Iris pigment epithelial cell (primary cell): ENCODE measurements around the gene RBM5.
A peak's percentile ranks its signal among the peaks of the same experiment; 100 is the strongest.

ENCODE experiments used
- DNase-seq: peaks from one replicate; pipeline ENCODE4 v3.0.0-alpha.2; 2011; ENCODE audit warnings: low read depth

RBM5 gene

DNA sequence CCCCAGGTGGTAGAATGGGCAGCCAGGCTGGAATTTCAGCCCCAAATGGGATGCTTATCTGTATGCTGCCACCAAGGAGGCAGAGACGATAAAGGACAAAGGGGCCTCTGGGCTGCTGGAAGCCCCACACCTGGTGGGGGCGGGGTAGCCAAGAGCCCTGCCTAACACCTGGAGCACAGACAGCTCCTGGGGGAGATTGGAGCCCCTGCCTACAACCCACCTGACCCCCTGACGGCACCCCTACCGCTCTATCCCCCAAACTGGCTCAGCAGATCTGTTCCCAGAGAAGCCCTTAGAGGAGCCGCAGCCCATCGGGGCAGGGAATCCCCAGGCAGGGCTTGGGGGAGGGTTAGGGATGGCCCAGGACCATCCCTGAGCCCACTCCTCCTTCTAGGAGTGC is 50.6 kb downstream of the RBM5 start:
- DNase-seq: no peak

DNA sequence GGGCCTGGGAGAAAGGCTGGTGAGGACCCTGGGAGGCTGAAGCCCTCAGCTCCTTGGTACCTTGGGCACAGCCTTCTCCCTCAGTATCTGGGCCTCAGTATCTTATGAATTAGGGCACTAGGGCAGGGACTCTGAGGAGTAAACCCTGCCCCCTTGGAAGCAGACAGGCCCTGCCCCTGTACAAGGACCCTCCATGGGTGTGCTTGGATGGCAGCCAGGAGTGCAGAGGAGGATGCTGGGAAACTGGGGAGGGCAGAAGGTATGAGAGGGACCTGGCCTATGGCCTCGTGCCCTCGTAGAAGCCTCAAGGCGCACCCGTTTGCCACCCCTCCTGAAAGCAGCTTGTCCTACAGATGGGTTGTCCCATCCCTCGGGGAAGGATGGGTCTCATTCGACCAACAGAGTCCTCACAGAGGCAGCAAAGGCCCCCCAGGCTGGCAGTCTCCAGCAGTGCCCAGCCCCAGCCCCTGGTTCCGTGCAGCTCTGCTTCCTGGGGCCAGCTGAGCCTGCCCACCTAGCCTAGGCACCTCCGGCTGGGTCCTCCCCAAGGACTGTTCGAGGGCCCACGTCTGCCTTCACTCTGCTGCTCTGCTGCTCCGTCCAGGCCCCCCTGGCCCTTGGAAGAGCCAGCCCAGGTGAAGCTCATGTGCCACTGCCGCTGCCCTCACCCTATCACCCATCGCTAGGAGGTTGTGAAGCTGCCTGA is 51.2 kb downstream of the RBM5 start:
- no peak for DNase-seq

DNA sequence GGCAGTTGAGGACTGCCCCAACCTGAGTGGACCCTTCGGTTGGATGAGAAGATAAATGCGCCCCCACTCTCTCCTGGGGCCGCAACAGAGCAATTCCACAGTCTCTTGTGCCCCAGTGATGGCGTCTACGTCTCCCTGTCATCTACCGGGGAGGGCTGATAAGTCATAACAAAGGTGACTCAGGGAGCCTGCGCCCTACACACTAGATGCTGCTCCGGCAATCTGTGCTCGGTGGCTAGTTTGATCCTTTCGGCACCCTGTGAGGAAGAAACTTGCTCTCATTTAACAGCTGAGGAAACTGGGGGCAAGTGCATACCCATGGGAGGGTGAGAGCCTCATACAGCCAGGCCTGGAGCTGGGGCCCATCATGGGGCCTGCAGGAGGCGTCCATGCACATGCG is 52.3 kb downstream of the RBM5 start:
- DNase-seq: no peak

DNA sequence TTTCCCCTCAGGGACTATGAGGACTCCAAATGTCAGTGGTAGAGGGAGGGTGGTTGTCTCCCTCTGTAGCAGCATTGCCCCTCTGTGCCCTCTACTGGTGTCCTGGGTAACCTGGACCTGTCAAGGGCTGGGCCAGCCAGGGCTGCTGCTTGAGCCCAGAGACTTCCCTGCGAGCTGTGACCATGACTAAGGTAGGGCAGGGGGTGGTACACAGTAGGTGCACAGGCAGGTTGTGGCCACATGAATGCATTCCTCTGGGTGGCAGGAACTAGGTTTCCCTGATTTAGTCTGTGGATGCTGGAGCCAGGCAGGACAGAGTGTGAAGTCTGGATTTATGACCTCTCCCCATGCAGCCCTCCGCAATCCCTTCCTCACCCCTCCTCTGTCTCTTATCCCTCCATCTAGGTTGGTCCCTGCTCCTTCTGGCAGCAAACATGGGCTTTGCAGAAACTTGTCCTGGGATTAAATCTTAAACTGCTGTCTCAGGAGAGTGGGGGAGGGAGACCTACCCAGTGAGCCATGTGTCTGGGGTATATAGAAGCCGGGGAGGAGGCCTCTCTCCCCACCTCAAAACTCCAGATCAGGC is 57.7 kb downstream of the RBM5 start:
- DNase-seq: no peak

DNA sequence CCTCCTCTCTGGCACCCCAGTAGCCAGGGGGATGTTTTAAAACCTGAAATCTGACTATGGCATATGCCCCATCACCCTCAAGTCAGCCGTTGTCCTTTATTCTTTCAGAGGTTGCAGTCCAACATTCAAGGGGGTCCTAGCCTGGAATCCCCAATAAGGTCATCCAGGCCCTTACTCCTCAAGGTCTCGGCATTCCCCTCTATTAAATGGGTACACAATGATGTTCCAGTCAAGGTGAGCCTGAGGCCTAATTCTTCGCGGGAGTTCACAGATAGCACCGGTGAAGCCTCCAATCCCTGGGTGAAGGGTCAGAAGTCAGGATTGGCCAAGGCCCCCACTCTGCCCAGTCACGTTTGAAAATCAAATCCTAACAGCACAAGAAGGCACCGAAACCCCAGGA is 58.3 kb downstream of the RBM5 start:
- DNase-seq: no peak

DNA sequence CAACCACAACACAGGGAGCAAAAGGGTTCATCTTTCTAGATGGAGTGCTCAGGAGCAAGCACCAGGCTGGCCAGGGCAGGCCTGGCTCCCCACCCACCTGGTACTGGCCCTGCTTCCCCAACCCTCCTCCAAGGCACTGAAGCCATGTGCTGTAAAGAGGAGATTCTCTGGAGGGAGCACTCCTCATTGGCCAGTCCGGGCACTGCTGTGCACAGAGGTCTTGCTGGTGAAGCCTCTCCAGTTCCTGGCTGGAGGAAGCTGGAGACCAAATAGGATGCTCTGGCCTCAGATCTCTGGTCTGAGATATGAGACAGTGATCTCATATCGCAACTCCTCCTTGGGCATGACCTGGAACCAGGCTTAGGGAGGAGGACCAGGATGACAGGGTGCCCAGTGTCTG is 58.7 kb downstream of the RBM5 start:
- DNase-seq: no peak

DNA sequence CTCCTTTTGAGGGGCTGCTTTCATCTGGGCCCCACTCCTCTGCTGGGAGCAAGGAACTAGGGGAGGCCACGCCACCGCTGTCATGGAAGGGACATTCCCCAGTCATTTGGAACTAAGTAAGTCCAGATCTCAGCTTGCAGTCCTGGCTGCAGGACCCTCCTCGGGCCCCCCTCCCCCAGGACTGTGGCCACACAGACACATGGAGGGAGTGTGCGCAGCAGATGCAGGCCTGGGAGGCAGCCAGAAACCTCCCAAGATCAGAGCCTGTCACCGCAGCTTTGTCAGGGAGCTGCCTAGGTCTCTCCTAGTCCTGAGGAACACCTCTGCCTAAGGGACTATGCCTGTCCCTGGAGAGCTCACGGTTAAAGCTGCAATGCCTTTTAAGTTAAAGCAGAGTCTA is 59.1 kb downstream of the RBM5 start:
- no peak for DNase-seq

DNA sequence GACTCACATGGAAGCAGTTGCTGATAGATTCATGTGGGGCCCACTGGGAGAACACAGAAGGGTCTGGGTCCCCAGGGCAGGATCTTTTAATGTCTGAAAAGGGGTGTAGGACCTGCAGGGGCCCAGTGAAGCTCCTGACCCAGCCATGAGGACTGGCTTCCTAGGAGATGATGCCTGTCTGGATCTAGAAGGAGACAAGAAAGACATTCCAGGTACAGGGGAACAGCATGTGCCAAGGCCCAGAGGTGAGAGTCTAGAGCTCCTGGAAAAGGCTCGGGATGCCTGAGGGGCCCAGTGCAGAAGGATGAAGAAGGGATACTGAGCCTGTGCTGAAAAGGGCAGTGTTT is 61.7 kb downstream of the RBM5 start:
- no peak for DNase-seq

DNA sequence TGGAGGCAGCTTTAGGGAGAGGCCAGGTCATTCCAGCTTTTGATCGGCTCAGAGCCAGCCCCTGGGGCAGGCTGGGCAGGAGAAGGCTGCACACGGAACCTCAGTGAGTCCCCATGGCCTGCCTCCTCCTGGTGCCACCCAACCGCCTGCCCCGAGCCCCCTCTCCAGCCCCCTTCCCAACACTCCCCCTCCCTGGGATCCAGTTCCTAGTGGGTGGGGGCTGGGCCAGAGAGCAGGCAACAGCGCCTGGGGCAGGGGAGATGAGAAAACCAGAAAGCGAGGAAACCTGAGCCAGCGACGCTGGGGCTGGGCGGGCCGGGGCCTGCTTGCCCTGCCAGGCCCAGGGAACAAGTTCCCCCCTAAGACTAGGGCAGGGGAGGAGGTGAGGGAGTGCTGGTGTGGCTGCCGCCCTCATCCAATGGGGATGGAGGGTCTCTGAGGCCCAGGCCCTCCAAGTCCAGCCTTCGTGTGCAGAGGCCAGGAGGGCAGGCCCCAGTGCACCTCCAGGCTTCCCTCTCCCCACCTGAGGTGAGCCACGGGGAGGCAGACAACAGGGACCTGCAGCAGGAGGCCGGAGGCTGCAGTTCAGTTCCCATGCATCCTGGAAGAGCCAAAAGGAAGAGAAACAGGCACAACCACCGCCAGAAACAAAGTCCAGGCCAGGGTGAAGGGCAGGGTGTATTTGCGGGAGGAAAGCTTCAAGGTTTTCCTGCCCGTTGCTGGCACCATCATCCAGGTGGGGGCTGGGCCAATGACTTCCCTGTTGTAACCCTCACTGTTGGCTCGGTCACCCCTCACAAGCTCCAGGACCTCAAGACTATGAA is 62.4 kb downstream of the RBM5 start:
- DNase-seq: no peak

DNA sequence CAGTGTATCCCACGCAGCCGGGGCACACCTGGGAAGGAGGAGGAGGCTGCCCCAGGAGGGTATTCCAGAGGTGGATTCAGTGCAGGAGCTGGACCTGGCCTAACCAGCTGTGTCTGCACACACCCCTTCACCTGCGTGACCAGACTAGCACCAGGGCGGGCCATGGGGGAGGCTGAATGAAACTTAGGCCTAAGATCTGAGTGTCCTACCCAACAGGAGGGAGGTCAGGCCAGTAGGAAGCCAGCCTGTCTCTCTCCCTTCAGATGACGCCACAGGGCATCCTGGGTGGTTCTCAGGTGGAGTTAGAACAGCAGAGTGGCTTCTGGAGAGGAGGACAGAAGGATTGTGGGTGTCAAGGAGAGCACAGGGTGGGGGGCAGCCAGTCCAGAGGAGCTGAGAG is 63.0 kb downstream of the RBM5 start:
- DNase-seq: no peak

DNA sequence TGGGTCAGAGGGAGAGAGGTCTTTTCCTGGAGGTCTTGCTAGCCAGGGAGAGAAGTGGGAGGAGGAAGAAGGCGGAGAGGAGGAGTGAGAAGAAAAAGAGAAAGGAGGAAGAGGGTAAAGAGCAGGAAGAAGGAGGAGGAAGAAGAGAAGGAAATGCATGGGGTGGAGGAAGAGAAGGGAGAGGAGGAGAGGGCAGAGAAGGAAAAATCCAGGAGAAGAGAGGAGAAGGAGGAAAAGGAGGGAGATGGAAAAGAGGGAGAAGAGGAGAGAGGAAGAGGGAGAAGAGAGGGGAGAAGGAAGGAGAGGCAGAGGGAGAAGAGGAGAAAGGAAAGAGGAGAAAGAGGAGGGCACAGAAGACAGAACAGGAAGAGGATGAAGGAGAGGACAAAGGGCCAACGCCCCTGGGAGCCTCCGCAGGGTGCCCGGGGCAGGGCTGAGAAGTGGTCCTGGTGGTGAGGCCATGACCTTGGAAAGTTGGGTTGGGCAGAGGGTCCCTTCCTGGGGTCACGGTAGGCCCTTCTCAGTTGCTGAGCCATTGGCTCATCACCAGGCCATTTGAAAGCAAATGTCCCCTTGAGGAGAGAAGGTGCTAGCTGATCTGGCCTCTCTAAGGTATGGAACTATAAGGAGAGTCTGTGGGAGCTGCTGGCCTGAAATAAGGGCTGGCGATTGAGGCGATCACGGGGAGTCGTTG is 65.2 kb downstream of the RBM5 start:
- DNase-seq: no peak

DNA sequence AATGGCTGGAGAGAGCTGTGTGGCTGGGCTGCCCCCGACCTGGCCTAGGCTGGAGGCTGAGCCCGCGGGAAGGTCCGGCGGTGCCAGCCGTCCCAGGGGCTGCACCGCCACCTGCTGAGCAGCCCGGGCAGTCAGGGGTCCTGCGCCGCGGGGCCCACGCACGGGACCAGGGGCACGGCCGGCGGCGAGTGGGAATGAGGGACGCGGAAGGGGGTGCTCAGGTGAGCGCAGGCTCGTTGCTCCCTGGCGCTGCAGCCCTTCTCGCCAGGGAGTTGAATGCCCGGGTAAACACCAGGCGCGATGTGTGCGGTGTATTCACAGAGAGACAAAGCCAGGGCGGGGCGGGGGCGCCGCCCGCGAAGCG is 65.7 kb downstream of the RBM5 start:
- DNase-seq: no peak

DNA sequence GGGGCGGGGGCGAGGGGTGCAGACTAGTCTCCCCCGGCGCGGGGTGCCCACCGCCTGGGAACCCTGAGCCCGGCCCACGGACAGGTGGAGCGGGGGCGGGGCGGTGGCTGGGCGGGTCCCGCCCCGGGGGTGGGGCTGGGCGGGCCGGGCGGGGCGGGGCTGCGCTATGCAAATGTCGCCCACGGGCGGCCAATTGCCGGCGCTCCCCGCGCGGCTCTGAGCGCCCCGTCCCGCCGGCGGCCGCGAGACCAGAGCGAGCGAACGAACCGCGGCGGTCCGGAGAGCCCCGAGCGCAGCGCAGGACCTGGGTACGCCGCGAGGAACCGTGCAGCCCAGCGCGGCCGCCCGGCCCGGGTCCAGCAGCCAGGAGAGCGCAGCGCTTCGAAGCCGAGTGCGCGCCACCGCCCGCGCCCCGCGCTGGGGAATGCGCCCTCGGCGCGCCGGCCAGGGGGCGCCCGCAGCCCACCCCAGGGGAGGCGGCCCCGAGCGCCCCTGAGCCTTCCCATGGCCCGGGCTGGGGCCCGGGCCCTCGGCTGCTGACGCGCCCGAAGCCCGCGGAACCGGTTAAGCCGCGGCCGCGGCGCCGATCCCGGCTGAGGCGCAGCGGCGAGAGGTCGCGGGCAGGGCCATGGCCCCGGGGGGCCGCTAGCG is 66.2 kb downstream of the RBM5 start, which contains the start of gene SEMA3F:
SEMA3F (plus strand) TSS at position 485 of the 651 bp plus-strand sequence. CDS start 4,299 bp downstream, outside the sequence.
- peak; percentile 73 for DNase-seq

DNA sequence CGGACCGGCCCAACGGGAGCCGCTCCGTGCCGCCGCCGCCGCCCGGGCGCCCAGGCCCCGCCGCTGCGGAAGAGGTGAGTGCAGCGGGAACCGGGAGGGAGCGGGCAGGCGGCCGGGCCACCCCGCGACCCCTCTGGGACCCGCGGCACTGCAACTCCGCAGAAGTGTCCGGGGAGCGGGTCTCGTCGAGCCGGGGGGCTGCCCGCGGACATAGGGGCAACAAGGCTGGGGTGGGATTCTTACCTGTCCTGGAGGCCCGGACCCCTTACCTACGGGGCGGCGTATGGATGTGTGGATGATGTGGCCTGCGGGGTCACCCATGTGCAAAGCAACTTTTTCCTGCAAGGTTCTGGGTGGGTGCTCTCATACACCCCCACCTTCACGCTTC is 66.8 kb downstream of the RBM5 start:
- DNase-seq: no peak

DNA sequence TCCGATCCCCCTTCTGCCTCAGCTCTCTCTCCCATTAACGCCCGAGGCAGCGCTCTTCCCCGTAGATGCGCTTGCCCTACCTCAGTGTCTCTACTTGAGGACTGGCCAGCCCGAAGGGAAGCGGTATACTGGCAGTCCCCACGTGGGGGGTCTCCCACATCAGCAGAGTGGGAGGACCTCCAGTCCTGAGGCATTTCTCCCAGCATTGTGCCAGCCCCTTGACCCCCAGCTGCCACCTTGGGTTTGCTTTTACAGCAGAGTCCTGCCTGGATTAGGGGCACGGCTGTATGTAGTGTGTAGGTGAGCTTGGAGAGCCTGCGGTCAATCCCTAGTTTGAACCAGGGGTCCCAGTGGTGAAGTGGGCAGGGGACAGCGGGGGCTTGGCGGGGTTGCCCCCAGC is 67.2 kb downstream of the RBM5 start:
- DNase-seq: no peak

DNA sequence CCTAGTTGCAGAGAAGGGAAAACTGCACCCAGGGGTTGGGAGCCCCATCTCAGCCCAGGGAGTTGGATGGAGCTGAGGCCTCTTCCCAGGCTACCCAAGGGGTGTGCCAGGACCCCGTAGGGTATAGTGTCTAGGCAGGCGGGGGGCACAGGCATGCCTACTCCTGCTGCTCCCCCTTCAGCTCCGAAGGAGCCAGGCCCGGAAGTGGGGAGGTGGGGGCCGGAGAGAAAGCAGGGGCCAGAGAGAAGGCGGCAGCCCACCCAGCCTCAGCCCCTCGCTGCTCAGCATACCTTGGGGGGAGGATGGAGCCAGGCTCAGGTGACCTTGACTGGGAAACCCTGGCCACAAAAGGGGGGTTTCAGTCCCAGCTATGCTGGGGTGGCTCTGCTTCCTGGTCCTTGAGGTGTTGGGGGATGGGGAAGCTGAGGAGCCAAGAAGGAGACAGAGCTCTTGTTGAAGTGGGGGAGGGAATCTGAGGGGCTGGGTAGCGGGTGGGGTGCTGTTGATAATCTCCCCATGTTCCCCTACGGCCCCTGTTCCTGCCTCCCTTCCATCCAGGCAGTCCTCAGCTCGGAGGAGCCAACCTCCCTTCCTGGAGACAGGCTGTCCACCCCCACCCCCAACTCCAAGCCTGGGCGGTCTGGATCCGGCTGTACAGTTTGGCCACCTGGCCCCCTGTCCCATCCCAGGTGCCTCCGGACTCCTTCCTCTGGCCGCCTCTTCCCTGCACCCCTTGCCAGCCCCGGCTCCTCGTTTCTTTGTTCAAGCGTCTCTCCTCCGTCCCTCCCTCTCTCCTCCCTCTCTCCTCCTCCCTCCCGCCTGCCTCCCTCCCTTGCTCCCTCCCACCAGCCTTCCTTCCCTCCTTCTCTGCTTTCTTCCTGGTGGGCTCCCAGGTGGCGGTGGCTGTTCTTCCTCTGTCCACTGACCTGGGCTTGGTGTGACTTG is 68.1 kb downstream of the RBM5 start:
- DNase-seq: no peak

DNA sequence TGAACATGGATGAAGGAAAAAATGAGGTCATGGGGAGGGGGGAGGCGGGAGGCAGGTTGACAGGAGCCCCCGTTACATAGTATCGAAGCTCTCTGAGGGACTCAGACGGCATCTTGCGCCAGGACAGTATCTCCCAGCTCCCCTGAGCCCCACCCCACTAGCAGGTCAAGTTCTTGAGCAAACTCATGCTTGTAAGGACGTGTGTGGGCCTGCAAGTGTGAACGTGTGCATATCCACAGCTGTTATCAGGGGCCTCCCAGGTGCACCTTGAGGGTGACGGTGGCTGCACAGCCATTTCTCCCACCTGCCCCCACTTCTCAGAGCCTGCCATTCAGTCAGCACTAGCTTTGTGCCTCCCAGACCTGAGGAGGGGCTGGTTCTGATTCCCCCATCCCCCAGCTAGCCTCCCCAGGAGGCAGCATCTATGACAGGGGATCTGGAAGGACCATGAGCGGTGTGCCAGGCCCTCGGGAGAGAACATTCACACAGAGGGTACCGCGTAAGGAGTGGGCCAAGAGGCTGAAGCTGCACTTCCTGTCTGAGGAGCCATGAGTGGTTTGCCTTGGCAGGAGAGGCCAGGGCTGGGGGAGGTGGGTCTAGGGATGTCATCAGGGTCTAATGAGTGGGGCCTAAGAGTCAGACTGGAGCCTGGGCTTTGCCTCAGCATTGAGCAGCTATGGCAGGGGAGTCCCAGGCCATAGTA is 69.3 kb downstream of the RBM5 start:
- no peak for DNase-seq

DNA sequence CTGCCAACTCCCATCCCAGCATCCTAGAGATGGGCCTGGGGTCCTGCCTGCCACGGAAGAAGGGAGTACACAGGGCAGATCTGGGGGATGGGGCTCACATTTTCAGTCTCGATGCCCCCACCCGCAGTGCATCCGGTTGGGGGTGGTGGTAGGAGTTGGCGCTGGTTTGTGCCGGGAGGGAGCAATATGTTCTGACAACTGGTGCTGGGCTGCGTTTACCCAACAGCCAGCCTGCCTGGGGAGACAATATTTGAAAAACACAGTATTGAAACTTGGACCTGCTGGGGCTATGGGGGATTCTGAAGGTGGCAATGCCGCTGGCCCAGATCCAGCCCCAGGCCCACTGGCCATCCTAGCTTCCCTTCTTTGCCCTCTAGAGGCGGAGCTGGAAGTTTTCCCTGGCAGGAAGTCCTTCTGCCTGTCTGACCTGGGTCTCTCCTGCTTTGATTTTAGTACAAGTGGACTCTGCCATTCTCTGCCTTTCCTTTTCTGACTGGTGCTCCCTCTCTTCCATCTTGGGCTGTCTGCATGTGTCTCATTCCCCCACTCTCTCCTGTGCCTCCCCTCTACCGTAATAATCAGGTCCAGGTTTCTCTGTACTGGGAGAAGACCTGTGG is 69.9 kb downstream of the RBM5 start:
- no peak for DNase-seq

DNA sequence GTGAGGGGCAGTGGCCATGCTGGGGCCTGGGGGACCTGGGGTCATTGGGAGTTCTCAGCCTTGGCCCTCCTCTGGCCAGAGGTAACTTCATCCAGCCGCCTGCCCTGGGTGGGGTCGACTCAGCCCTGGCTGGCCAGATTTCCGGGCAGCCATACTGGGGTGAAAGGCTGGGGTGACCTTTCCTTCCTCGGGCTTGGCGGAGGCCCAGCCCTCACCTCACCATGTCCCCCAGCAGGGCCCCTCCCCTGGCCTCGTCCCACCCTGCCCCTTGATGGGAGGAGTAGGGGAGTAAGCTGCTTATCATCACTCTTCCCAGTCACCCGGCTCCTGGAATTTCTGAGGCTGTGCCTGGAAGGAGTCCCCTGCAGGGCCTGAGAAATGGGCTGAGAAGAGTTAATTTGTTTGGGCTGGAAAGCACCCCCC is 71.9 kb downstream of the RBM5 start:
- DNase-seq: no peak

DNA sequence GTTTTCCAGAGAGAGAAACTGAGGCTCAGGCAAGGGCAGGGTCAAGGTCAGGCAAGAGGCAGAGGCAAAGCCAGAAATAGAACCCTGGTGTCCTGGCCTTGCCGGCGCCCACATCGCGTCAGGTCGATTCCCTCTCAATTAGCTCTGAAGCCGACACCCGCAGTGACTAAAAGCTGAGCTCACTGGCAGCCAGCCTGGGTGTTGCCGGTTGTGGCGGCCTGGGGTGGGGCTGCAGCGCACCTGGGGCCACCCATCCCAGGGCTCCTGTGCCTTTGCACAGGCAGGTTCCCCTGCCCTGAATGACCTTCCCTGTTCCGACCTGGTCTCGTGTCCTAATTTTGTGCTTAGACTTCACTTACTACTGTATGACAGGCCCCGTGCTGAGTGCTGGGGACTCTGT is 72.6 kb downstream of the RBM5 start:
- DNase-seq: no peak
